Measurements from ENCODE around the gene DNPH1. TPM values are rescaled to one million over a fixed set of nuclear protein-coding genes. Genes with fewer than 3 reads are reported as not detected.

Gene DNPH1
- total and polyA plus RNA-seq, 2 of the 8 experiments (the other 6 are each of a cell fraction or from before 2014, with no cell fraction given) = 33.9 to 134 TPM

- no peak overlapping the region for H2BK120ac ChIP-seq (replicated peaks; ENCODE audit: low read depth, low read length)
- no peak overlapping the region for H3K56ac ChIP-seq (replicated peaks; ENCODE audit: insufficient read length, low read depth, low read length)
- H3K23ac ChIP-seq (ENCODE audit: insufficient read length) = no peak overlapping the region
- no peak overlapping the region for H3K14ac ChIP-seq (ENCODE audit: insufficient read length)
- H3K27me3 ChIP-seq (replicated peaks in 1 of 4; ENCODE audit: control insufficient read depth in 3 of 4, extremely low read depth in 1 of 4, insufficient read depth in 3 of 4, low read length in 3 of 4) = peaks cover 0 to 6% (median 2%) of the 10 kb centered on the region in 4 experiments; a peak in 3 of 7 replicates
- H3K79me2 ChIP-seq (ENCODE audit: control insufficient read depth in 1 of 2, insufficient read depth in 2 of 2, low read length in 2 of 2) = peaks cover 0 to 28% of the 10 kb centered on the region in 2 experiments; a peak in 2 of 4 replicates
- peaks cover 13 to 33% of the 10 kb centered on the region in 2 experiments for H4K20me1 ChIP-seq (replicated peaks in 1 of 2; ENCODE audit: control insufficient read depth in 1 of 2, insufficient read depth in 2 of 2, low read length in 2 of 2)
- H3K4me2 ChIP-seq (ENCODE audit: insufficient read depth in 1 of 2, low read depth in 2 of 2, low read length in 2 of 2) = no peak overlapping the region
- H3K18ac ChIP-seq (ENCODE audit: extremely low read depth, low read length) = no peak overlapping the region
- H4K8ac ChIP-seq (ENCODE audit: extremely low read depth, insufficient read depth, low read length) = no peak overlapping the region; the same call in 1 of the 2 replicates
- no peak overlapping the region for H3K4me3 ChIP-seq (ENCODE audit: extremely low read depth in 1 of 4, insufficient read depth in 2 of 4, low read depth in 3 of 4, low read length in 4 of 4)
- H2BK15ac ChIP-seq (ENCODE audit: low read length) = no peak overlapping the region
- no peak overlapping the region for H2BK12ac ChIP-seq (ENCODE audit: low read depth, low read length)
- WGBS, 2 experiments (ENCODE audit: extremely low coverage in 1 of 2, insufficient coverage in 1 of 2, insufficient read length in 1 of 2, insufficient replicate concordance in 2 of 2, low coverage in 1 of 2, low lambda C conversion rate in 2 of 2, missing lambda C conversion rate in 1 of 2) = 93% methylated on average over 11 of the region's 11 CpGs; no CpG with 5 or more reads in 1 of the 2 experiments
- no peak overlapping the region for H3K4ac ChIP-seq (replicated peaks; ENCODE audit: insufficient read length, low read depth, low read length)
- H3K4me1 ChIP-seq (replicated peaks in 1 of 4; ENCODE audit: control insufficient read depth in 3 of 4, insufficient read depth in 4 of 4, low read length in 3 of 4) = peaks cover 9 to 17% (median 10%) of the 10 kb centered on the region in 4 experiments
- H3K9ac ChIP-seq (replicated peaks in 1 of 4; ENCODE audit: extremely low read depth in 1 of 4, low read depth in 3 of 4, low read length in 3 of 4) = no peak overlapping the region
- H3K27ac ChIP-seq (ENCODE audit: low read depth, low read length) = no peak overlapping the region
- H3K9me3 ChIP-seq (ENCODE audit: insufficient read depth in 2 of 2, low read depth in 1 of 2, low read length in 1 of 2) = no peaks in the 10 kb centered on the region
- no peak overlapping the region for H4K5ac ChIP-seq (ENCODE audit: insufficient read length, low read depth, low read length)
- FAIRE-seq (no peak), DNase-seq (ENCODE audit: low read depth in 1 of 2, low spot score in 2 of 2) (no peak)
- ChIA-PET CTCF (ENCODE audit: partially characterized antibody) (interaction anchor here (0.9 kb wide), 1 partner anchor 53 kb away, joined by 3 read pairs; the partner anchor contains the start of gene DNPH1), POLR2A (ENCODE audit: partially characterized antibody) (interaction anchor here (0.6 to 2.3 kb wide), 10 partner anchors 18 to 1205 kb away, joined by 3 to 13 read pairs (median 6); partner anchors contain the start of genes DNPH1, KLHDC3, MEA1 and RRP36)
- H3K23me2 ChIP-seq (ENCODE audit: low read depth, low read length) = peaks cover 9% of the 10 kb centered on the region
- peaks cover 3% of the 10 kb centered on the region; the same call in 1 of the 2 replicates for H3K79me1 ChIP-seq (ENCODE audit: low read depth, low read length)
- peak; percentile 12; the same call in 1 of the 2 replicates for TF ChIP-seq POLR2AphosphoS5 (IDR thresholded peaks at IDR 0.05; ENCODE audit: low read depth, low read length)
- TF ChIP-seq RXRA (IDR thresholded peaks at IDR 0.05; ENCODE audit: insufficient read depth, low read depth, low read length) = no peak
- H2BK5ac ChIP-seq (ENCODE audit: low read depth, low read length) = no peak overlapping the region; the same call in 1 of the 2 replicates
- no peak overlapping the region for H2BK20ac ChIP-seq (ENCODE audit: low read length)
- no peak overlapping the region for H4K91ac ChIP-seq (replicated peaks; ENCODE audit: insufficient read length, low read length)
- H2AK5ac ChIP-seq (ENCODE audit: low read depth, low read length) = no peak overlapping the region
- H2AFZ ChIP-seq (ENCODE audit: low read length) = no peak overlapping the region
- H3K36me3 ChIP-seq (ENCODE audit: control insufficient read depth in 2 of 4, insufficient read depth in 4 of 4, low read length in 3 of 4) = peaks cover 20 to 36% (median 34%) of the 10 kb centered on the region in 4 experiments
Observed at GRCh38 chr6:43175676-43176422, 53.4 kb downstream of the DNPH1 start.
